H1 (cell line): ENCODE results near the gene RRBP1. TPM values are rescaled to one million over a fixed set of nuclear protein-coding genes. Genes with fewer than 3 reads are reported as not detected.

Experiments used
- CHD2 ChIP-seq: IDR thresholded peaks from 2 replicates; pipeline ENCODE4 v1.6.1; 2012; ENCODE audit warnings: low read length, improper control_type of control experiment
- CREB1 ChIP-seq: IDR thresholded peaks from 2 replicates; pipeline ENCODE4 v1.6.1; 2012; ENCODE audit warnings: inconsistent platforms
- CTCF ChIP-seq, 3 experiments: IDR thresholded peaks; 1 replicate in 2 of 3; 2 replicates in 1 of 3; pipeline versions ENCODE4 v1.5.1 to v1.6.1; 2011; ENCODE audit warnings: low read length in 3 of 3, mild to moderate bottlenecking in 3 of 3, inconsistent platforms in 2 of 3, low read depth in 1 of 3, moderate library complexity in 1 of 3; ENCODE audit not compliant: insufficient read depth in 1 of 3; ENCODE audit errors: control extremely low read depth in 1 of 3
- EP300 ChIP-seq, 2 experiments: IDR thresholded peaks; 1 replicate in 1 of 2; 2 replicates in 1 of 2; pipeline ENCODE4 v1.6.1; 2011 to 2012; ENCODE audit warnings: low read depth in 2 of 2, low read length in 2 of 2, mild to moderate bottlenecking in 2 of 2, borderline replicate concordance in 1 of 2, inconsistent platforms in 1 of 2, moderate library complexity in 1 of 2
- HDAC2 ChIP-seq, 2 experiments: fragments of 300-600 bp in 1 of 2; sonication (generic) in 1 of 2; IDR thresholded peaks; 2 replicates each; pipeline ENCODE4 v1.6.1; 2011 to 2012; ENCODE audit warnings: low read depth in 2 of 2, low read length in 2 of 2, mild to moderate bottlenecking in 2 of 2, moderate library complexity in 2 of 2, borderline replicate concordance in 1 of 2, inconsistent platforms in 1 of 2
- HDAC6 ChIP-seq: IDR thresholded peaks from one replicate; pipeline ENCODE4 v1.7.1; 2012; ENCODE audit warnings: low read depth, mild to moderate bottlenecking, inconsistent platforms, low read length, moderate library complexity
- JUND ChIP-seq: IDR thresholded peaks from 2 replicates; pipeline ENCODE4 v1.6.1; 2011; ENCODE audit warnings: mild to moderate bottlenecking, improper control_type of control experiment, low read length
- TCF12 ChIP-seq: IDR thresholded peaks from 2 replicates; pipeline ENCODE4 v1.6.1; 2011; ENCODE audit warnings: low read depth, mild to moderate bottlenecking, low read length
- TEAD4 ChIP-seq: IDR thresholded peaks from 2 replicates; pipeline ENCODE4 v1.6.1; 2012; ENCODE audit warnings: low read depth, low read length, inconsistent platforms, mixed read lengths
- polyA plus RNA-seq, 7 experiments: library from polyadenylated mRNA; depleted of rRNA in 3 of 7; stranded (reverse) in 5 of 7; unstranded in 2 of 7; fragments of >200 nt in 5 of 7; fragments of 200-250 nt in 2 of 7; gene quantifications; 1 replicate in 5 of 7; 2 replicates in 1 of 7; 4 replicates in 1 of 7; pipeline versions ENCODE4 v1.2.1 to v1.2.3, GENCODE V29; 2011 to 2013; ENCODE audit warnings: missing spikeins in 2 of 7, mixed read lengths in 2 of 7
- total RNA-seq: library from RNA; stranded (reverse); fragmentation: NEBNext Ultra II Directional; extraction: Animal tissue kit (Norgen Biotek cat#: 25700); gene quantifications from 2 replicates; pipeline ENCODE4 v1.2.1, GENCODE V29; 2021

Gene RRBP1
- total and polyA plus RNA-seq, 2 of the 8 experiments (the other 6 are each of a cell fraction or from before 2014, with no cell fraction given) = 15.9 to 157 TPM

- no peak for TF ChIP-seq JUND
- no peak for TF ChIP-seq CTCF (IDR thresholded peaks at IDR 0.05; ENCODE audit: control extremely low read depth in 1 of 3, insufficient read depth in 1 of 3, low read depth in 1 of 3, low read length in 3 of 3)
- no peak for TF ChIP-seq EP300 (IDR thresholded peaks at IDR 0.05; ENCODE audit: borderline replicate concordance in 1 of 2, low read depth in 2 of 2, low read length in 2 of 2)
- no peak for TF ChIP-seq CREB1
- no peak for TF ChIP-seq TCF12
- TF ChIP-seq HDAC2 (IDR thresholded peaks at IDR 0.05; ENCODE audit: borderline replicate concordance in 1 of 2, low read depth in 2 of 2, low read length in 2 of 2) = no peak
- no peak for TF ChIP-seq HDAC6
- TF ChIP-seq TEAD4 = no peak
- no peak for TF ChIP-seq CHD2
Measured at GRCh38 chr20:17650301-17651128, 31.5 kb downstream of the RRBP1 start (continued).
